GM12891 (cell line): ENCODE data around the gene ZNF79.

ENCODE experiments used
- POLR2A ChIP-seq: IDR thresholded peaks from 2 replicates; pipeline ENCODE4 v1.6.1; 2011; ENCODE audit warnings: low read depth, low read length, control low read depth
- POLR2AphosphoS5 ChIP-seq: IDR thresholded peaks from 2 replicates; pipeline ENCODE4 v1.6.1; 2011; ENCODE audit warnings: low read depth, low read length, control low read depth

DNA sequence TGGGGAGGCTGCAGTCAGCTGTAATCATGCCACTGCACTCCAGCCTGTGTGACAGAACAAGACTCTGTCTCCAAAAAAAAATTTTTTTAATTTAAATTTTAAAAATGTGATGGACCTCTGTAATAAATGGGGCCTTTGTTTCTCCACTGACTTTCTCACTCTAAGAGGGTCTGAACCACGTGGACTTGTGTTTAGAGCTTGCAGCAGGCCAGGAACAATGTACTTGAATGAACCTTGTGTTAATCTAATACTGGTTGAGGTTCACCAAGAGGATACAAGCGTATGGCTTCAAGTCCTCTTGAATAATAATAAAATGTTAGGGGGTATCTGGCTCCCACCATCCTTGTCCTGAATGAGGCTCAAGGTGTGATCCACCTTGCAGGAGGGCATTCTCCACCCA is 41.6 kb upstream of the ZNF79 start:
- TF ChIP-seq POLR2AphosphoS5 (no peak), POLR2A (no peak)
